Measurements from ENCODE around the gene SLC6A11.

DNA sequence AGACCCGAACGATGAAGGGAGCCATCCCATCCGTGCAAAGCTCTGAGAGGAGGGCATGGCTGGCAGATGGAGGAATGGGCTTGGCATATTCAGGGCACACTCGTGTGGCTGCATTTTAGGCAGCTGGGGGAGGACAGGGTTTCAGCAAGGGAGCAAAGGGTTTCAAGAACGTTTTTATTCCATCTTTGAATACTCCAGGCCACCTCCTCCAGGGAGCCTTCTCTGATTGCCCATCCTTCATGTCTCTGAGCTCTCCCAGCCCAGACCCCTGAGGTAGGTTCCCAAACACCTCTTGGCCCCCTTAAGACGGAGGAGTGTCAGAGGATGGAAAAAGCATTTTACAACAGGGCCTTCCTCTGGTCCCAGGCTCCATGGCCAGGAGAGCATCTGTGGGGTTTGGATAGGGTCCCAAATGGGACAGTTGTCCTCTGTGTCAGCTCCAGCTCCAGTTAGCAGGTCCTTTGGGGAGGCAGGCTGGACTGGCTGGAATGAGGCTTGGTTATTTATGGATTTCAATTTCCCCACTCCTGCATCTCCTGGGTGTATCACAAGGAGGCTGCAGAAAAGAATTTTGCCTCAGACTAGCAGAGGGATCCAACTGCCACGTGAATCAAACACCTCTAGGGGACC, 158.8 kb downstream of the SLC6A11 start:
- TF ChIP-seq, protein P1, sequence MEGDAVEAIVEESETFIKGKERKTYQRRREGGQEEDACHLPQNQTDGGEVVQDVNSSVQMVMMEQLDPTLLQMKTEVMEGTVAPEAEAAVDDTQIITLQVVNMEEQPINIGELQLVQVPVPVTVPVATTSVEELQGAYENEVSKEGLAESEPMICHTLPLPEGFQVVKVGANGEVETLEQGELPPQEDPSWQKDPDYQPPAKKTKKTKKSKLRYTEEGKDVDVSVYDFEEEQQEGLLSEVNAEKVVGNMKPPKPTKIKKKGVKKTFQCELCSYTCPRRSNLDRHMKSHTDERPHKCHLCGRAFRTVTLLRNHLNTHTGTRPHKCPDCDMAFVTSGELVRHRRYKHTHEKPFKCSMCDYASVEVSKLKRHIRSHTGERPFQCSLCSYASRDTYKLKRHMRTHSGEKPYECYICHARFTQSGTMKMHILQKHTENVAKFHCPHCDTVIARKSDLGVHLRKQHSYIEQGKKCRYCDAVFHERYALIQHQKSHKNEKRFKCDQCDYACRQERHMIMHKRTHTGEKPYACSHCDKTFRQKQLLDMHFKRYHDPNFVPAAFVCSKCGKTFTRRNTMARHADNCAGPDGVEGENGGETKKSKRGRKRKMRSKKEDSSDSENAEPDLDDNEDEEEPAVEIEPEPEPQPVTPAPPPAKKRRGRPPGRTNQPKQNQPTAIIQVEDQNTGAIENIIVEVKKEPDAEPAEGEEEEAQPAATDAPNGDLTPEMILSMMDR (IDR thresholded peaks at IDR 0.05): no peak
- TF ChIP-seq POLR2A (IDR thresholded peaks at IDR 0.05) (no peak), POLR2AphosphoS5 (IDR thresholded peaks at IDR 0.05; ENCODE audit: insufficient read depth in 1 of 2, low read depth in 1 of 2) (no peak)
